Measurements from ENCODE around the gene SOX12.
A peak's percentile ranks its signal among the peaks of the same experiment; 100 is the strongest.
"Not testable (repeated sequence)": the region's sequence is repeated elsewhere in the genome, so short reads cannot be mapped to it uniquely, and the experiment has no call there.

SOX12 gene

GRCh38 chr20:377578-377977 is 52.2 kb downstream of the SOX12 start:
- H3K4me1 ChIP-seq (ENCODE audit: control insufficient read depth in 1 of 2, insufficient read depth in 2 of 2, low read length in 2 of 2) = peaks cover 9 to 17% of the 10 kb centered on the region in 2 experiments
- not testable (repeated sequence) for H3K4me2 ChIP-seq (ENCODE audit: low read length); H3K36me3 ChIP-seq (ENCODE audit: control insufficient read depth in 1 of 2, insufficient read depth in 2 of 2, low read length in 2 of 2); H2AK5ac ChIP-seq (ENCODE audit: low read length); H3K4ac ChIP-seq (ENCODE audit: low read depth, low read length); H2BK5ac ChIP-seq (ENCODE audit: low read depth, low read length, poor library complexity); H4K8ac ChIP-seq (ENCODE audit: low read depth, low read length); H3K27me3 ChIP-seq (ENCODE audit: insufficient read depth, low read length); H3K18ac ChIP-seq (ENCODE audit: low read length); H3K14ac ChIP-seq (ENCODE audit: low read length); H3K9me3 ChIP-seq (ENCODE audit: insufficient read depth, low read depth, low read length); H2AFZ ChIP-seq (ENCODE audit: insufficient read depth, low read length, poor library complexity); H3K4me3 ChIP-seq (ENCODE audit: low read depth, low read length); H2BK120ac ChIP-seq (ENCODE audit: insufficient read depth, low read length, poor library complexity); H3K9ac ChIP-seq (ENCODE audit: low read length); H4K12ac ChIP-seq (ENCODE audit: low read depth, low read length); H3K27ac ChIP-seq (ENCODE audit: low read depth, low read length); H3K79me2 ChIP-seq (ENCODE audit: control insufficient read depth, insufficient read depth, low read length, poor library complexity); H4K91ac ChIP-seq (ENCODE audit: low read depth, low read length); H2BK12ac ChIP-seq (ENCODE audit: low read length); H3K23ac ChIP-seq (ENCODE audit: low read length)
- H3K79me1 ChIP-seq (ENCODE audit: low read length) = peaks cover 23% of the 10 kb centered on the region
- peak in 1 of 2 donors; percentile 54 for DNase-seq
- WGBS (ENCODE audit: extremely low coverage, insufficient coverage, insufficient read length) = no CpG with 5 or more reads among the region's 12 CpGs

- Histone ChIP-seq H3K9me3 (ENCODE audit: insufficient read depth, low read depth, low read length) (peaks cover 2% of the 10 kb centered on the region), H3K23ac (ENCODE audit: low read length) (no peak overlapping the region), H3K4ac (ENCODE audit: low read depth, low read length) (no peak overlapping the region), H3K18ac (ENCODE audit: low read length) (no peak overlapping the region), H2AK5ac (ENCODE audit: low read length) (no peak overlapping the region), H2AFZ (ENCODE audit: insufficient read depth, low read length, poor library complexity) (no peak overlapping the region), H3K14ac (ENCODE audit: low read length) (no peak overlapping the region), H3K79me2 (ENCODE audit: control insufficient read depth, insufficient read depth, low read length, poor library complexity) (peaks cover 10% of the 10 kb centered on the region), H2BK5ac (ENCODE audit: low read depth, low read length, poor library complexity) (peak overlapping the region; percentile 7), H3K79me1 (ENCODE audit: low read length) (peaks cover 16% of the 10 kb centered on the region), H2BK120ac (ENCODE audit: insufficient read depth, low read length, poor library complexity) (no peak overlapping the region), H3K4me2 (ENCODE audit: low read length) (no peak overlapping the region), H3K27ac (ENCODE audit: low read depth, low read length) (no peak overlapping the region), H2BK12ac (ENCODE audit: low read length) (peak overlapping the region; percentile 23), H4K12ac (ENCODE audit: low read depth, low read length) (no peak overlapping the region), H4K8ac (ENCODE audit: low read depth, low read length) (no peak overlapping the region), H3K9ac (ENCODE audit: low read length) (no peak overlapping the region), H3K36me3 (ENCODE audit: control insufficient read depth in 1 of 2, insufficient read depth in 2 of 2, low read length in 2 of 2) (no peaks in the 10 kb centered on the region), H3K4me1 (ENCODE audit: control insufficient read depth in 1 of 2, insufficient read depth in 2 of 2, low read length in 2 of 2) (peaks cover 2 to 8% of the 10 kb centered on the region in 2 experiments), H3K27me3 (ENCODE audit: insufficient read depth, low read length) (no peaks in the 10 kb centered on the region), H4K91ac (ENCODE audit: low read depth, low read length) (no peak overlapping the region), H3K4me3 (ENCODE audit: low read depth, low read length) (no peak overlapping the region)
- no peak for DNase-seq
- WGBS (ENCODE audit: extremely low coverage, insufficient coverage, insufficient read length) = no CpG with 5 or more reads among the region's 5 CpGs
Measured at GRCh38 chr20:378961-379336, 53.6 kb downstream of the SOX12 start.
